ENCODE data around the gene MGAT5B.

DNA sequence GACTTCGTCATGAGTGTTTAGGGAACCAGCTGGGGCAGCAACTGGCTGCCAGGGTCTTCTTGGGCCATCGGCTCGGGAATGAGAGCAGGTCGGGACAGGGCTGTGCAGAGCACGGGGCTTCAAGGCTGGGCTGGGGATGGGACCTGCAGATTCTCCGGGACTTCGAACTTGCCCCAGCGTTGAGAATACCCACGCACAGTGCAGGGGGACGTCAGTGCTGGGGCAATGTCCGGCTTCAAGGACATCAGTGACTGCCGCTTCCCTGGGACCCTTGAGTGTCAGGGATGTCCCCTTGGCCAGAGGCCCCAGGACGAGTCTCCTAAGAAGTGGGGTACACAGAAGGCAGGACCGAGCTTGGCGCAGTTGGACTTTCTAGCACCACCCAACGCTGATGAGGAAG lies 76.3 kb downstream of the MGAT5B start:
- TF ChIP-seq, protein P1, sequence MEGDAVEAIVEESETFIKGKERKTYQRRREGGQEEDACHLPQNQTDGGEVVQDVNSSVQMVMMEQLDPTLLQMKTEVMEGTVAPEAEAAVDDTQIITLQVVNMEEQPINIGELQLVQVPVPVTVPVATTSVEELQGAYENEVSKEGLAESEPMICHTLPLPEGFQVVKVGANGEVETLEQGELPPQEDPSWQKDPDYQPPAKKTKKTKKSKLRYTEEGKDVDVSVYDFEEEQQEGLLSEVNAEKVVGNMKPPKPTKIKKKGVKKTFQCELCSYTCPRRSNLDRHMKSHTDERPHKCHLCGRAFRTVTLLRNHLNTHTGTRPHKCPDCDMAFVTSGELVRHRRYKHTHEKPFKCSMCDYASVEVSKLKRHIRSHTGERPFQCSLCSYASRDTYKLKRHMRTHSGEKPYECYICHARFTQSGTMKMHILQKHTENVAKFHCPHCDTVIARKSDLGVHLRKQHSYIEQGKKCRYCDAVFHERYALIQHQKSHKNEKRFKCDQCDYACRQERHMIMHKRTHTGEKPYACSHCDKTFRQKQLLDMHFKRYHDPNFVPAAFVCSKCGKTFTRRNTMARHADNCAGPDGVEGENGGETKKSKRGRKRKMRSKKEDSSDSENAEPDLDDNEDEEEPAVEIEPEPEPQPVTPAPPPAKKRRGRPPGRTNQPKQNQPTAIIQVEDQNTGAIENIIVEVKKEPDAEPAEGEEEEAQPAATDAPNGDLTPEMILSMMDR (IDR thresholded peaks at IDR 0.05; ENCODE audit: low read length) = no peak
- no peak for TF ChIP-seq EZH2 (optimal IDR thresholded peaks at IDR 0.05; ENCODE audit: low read depth, low read length)
